WTC11 (cell line): ENCODE data around the gene EGFR.

ENCODE experiments used
- CTCF ChIP-seq: fragments of 200-600 bp; IDR thresholded peaks from 2 replicates; pipeline ENCODE4 v1.8.0; 2022; ENCODE audit warnings: antibody characterized with exemption
- MXD4 ChIP-seq: fragments of 250-450 bp; sonication (Bioruptor Pico); IDR thresholded peaks from 2 replicates; pipeline ENCODE4 v1.8.0; 2021; ENCODE audit warnings: mild to moderate bottlenecking, moderate library complexity, borderline replicate concordance
- TF ChIP-seq, protein P1 (sequence below): sonication (generic); formaldehyde crosslinking; IDR thresholded peaks from 2 replicates; pipeline ENCODE4 v1.8.1; 2023; ENCODE audit warnings: mild to moderate bottlenecking, missing genetic modification reagents, borderline replicate concordance

DNA sequence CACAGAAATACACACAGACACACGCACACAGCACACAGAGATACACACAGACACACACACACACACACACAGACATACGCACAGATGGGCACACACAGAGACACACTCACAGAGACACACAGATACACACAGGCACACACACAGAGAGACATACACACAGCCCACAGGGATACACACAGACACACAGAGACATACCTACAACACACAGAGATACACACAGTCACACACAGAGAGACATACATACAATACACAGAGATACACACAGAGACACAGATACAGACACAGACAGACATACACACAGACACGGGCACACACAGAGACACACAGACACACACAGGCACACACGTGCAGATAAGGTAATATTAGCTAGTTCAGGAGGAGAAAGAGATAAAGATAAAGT, 76.9 kb downstream of the EGFR start:
- TF ChIP-seq, protein P1, sequence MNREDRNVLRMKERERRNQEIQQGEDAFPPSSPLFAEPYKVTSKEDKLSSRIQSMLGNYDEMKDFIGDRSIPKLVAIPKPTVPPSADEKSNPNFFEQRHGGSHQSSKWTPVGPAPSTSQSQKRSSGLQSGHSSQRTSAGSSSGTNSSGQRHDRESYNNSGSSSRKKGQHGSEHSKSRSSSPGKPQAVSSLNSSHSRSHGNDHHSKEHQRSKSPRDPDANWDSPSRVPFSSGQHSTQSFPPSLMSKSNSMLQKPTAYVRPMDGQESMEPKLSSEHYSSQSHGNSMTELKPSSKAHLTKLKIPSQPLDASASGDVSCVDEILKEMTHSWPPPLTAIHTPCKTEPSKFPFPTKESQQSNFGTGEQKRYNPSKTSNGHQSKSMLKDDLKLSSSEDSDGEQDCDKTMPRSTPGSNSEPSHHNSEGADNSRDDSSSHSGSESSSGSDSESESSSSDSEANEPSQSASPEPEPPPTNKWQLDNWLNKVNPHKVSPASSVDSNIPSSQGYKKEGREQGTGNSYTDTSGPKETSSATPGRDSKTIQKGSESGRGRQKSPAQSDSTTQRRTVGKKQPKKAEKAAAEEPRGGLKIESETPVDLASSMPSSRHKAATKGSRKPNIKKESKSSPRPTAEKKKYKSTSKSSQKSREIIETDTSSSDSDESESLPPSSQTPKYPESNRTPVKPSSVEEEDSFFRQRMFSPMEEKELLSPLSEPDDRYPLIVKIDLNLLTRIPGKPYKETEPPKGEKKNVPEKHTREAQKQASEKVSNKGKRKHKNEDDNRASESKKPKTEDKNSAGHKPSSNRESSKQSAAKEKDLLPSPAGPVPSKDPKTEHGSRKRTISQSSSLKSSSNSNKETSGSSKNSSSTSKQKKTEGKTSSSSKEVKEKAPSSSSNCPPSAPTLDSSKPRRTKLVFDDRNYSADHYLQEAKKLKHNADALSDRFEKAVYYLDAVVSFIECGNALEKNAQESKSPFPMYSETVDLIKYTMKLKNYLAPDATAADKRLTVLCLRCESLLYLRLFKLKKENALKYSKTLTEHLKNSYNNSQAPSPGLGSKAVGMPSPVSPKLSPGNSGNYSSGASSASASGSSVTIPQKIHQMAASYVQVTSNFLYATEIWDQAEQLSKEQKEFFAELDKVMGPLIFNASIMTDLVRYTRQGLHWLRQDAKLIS (CRISPR knock-in tag): no peak
- TF ChIP-seq CTCF (no peak), MXD4 (no peak)
